CD4-positive, alpha-beta T cell treated with Interleukin-2 at 100 ng/mL for 4 hours (primary cell): ENCODE results near the gene PDCD6IP.

Experiments used
- DNase-seq: peaks from one replicate; pipeline ENCODE4 v3.0.0-alpha.2; 2020; ENCODE audit warnings: low spot score

The PDCD6IP gene

DNA sequence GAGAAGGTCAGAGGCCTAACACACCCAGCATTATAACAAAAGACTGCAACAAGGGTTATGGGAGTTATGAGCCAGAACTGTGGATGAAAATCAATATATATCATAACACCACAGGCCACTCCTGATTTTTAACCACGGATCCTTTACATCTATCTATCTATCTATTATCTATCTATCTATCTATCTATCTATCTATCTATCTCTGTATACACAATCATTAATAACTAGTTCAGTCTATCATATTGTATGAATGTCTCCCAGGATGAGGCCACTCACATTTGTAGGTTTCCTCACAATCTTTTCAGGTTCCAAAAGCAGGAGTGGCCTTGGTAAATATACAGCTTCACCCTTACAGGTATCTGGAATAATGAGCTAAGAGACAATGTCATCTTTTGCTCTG is 94.2 kb downstream of the PDCD6IP start:
- DNase-seq: no peak

DNA sequence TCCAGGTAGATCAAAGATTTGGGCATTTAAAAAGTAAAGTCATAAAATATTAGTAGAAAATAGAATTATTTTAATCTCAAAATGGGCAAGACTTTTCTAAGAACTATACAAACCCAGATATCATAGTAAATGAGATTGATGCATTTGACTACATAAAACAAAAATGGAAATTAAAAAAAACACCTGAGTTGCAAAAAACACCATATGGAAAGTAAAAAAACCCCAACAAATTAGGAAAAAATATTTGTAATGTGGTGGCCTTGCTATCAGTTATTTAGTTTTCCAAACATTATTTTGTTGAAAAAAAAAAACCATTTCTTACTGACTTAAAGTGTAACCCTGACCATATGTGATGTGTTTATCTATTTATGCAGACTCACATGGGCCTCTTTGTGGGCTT is 97.2 kb downstream of the PDCD6IP start:
- DNase-seq: no peak

DNA sequence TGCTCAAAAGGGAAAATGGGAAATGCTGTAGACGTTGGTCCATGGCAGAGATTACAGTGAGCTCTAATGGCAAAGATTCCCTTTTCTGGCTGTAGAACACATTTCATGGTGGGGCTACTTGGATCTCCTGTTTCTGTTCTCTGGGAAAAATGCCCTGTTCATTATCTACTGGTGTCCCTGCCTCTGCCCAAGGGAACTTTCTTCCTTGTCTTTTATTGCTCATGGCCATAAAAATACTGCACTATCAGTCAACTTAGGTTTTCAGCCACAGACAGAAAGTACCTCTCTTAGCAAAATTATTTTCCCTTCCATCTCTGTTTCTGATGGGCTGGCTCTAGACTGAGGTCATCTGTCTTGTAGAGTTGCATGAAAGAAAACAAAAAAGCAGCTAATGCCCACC is 98.9 kb downstream of the PDCD6IP start:
- no peak for DNase-seq

DNA sequence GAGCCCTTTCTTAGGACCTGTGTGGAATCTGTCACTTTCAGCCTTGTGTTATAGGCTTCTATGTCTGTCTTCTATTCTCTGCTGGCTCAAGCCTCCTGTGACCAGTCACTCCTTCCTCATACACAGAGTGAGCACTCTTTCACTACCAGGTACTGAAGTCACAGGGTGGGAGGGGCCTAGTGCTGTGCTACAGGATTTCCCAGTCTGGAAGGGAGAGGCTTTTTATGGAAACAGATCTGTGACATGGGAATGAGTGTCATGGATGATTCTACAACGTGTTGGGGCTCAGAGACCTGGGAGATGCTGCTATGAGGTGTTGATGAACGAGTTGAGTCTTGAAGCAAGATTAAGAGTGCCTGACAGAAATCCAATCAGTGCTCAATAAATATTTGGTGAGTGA is 100.5 kb downstream of the PDCD6IP start:
- DNase-seq: no peak

DNA sequence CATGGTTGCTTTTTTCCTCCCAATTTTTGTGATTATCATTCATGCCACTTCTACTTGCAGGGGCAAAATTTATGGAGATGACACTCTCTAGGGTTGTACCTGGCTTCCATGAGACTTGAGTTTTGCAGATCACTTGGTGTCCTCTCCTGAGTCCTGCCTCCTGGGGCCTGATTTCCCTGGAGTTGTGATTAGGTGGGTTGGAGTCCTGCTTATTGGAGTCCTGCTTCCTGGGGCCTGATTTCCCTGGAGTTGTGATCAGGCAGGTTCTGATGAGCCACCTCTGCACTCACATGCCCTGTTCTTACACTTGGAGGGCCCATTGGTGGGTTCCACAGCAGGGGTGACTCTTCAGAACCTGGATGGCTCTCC is 102.0 kb downstream of the PDCD6IP start:
- no peak for DNase-seq

DNA sequence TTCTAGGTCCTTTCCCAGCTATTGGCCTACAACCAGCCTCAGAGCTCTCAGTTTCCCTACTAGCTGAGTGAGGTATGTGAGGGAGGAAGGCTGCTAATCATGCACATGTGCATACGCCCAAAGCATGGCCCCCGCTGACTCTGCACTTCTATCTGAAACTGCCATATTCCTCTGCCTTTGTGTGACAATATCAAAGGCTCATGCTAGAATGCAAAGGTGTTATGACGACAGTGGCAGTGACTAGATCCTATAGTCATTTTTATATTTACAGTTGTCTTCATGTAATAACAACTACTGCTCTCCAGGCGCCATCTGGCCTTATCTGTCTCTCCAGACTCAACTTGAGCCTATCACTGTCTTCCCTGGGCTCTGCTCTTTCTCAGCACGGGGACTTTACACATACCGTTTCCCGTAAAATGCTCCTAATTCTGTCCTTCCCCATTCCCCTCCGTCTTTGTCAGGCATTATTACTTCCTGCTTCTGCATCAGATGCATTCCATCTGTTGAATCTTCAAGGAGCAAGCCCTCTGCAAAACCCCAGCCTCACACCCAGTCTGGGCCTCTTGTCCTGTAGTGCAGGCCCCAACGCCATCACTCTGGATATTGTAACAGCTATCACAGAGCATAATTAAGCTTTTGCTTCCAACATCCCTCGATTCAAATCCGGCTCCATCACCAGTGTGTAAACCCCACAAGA is 102.5 kb downstream of the PDCD6IP start:
- DNase-seq: no peak

DNA sequence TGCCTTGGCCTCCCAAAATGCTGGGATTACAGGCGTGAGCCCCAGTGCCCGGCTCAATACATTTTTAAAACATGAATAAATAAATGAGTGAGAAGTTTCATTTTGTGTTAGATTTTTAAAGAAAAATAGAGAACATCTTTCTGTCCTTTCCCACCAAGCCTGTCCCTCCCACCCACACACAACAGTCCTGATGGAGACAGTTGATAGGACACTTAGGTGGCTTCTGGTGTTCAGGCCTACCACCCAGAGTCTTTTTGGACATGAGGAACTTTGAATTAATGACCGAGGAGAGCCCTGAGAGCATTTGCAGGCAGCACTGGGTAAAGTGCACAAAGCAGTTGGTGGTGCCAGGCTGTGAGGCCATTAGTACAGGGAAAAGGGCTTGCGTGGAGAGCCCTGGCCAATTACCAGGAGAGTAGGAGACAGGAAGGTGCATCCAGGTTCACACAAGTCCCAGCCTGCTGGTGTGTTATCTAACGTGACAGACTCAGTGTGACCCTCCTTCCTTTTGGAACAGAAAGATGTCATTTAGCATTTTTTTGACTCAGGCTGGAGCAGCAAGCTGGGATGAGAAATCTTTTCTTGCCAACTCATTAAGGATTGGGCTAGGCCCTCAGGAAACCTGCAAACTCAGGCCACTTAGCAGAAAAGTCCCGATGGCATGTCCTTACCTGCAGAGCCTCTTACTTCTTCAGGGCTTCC is 103.6 kb downstream of the PDCD6IP start:
- no peak for DNase-seq

DNA sequence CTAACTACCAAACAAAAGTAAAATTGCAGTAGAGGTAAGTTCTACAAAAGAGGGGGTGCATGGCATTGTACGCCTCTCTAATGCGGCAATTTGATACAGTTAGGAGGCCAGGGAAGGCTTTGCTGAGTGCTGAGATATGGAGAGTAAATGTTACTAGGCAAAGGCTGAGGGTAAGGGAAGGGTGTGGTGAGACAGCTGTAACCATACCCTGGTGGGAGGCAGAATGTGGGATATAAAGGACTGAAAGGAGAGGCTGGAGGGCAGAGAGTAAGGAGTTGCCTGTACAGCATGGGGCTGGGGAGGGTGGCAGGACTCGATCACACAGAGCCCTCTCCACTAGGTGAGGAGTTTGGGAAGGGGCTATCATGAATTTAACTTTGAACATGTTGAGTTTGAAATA is 106.3 kb downstream of the PDCD6IP start:
- no peak for DNase-seq

DNA sequence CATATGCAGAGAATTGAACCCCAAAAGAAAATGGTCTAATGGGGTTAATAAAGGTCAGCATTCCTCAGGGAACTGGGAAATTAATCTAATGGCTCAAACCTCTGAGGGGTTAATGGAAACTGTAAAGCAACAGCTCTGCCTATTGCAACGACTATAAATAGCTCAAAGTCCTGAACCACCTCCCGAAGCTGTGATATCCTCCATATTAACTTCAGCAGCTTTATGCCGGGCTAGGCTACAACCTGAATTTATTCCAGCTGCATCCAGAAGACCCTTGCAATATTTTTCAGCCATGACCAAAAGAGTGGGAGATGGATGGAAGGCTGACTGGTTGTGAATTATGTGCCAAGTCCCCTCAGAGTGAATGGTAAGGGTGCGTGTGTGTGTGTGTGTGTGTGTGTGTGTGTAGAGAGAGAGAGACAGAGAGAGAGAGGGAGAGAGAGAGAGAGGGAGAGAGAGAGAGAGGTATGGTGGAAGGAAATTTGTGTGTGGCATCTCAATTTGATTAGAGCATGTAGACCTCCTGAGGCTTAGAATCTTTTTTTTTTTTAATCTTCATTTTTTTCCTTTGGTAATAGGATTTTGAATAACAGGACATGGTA is 109.9 kb downstream of the PDCD6IP start:
- DNase-seq: no peak

DNA sequence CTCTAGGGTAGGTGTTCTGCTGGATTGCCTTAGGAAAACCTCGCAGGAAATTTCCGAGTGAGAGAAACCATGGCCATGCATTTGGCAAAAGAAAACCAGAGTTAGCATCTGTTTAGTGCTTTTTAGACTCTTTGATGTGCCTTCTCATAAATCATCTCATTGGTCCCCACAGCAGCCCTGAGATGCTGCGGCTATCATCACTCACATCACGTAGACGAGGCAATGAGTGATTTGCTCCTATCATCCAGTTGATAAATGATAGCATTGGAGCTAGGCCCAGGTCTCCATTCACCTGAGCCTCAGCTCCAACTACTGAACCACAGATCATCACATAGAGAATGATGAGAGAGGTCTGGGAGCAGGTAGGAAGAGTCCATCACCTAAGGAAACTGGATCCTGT is 111.1 kb downstream of the PDCD6IP start:
- DNase-seq: no peak

DNA sequence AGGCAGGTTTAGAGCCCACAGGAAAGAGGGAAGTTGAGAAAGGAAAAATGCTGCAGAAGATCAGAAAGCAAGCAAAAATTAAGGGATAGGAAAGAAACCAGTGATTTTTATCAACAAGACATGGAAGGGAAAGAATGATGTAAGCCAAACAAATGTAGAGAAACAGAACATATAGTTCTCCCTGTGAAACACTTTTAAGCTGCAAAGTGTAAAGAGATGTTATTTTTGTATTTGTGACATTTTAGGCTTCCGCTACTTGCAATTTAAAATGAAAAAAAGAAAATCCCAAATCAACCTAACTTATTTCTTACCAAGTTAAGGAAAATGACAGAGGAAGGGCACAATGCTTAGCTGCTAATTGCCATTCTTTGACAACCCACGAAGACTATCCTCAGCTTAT is 111.6 kb downstream of the PDCD6IP start:
- no peak for DNase-seq

DNA sequence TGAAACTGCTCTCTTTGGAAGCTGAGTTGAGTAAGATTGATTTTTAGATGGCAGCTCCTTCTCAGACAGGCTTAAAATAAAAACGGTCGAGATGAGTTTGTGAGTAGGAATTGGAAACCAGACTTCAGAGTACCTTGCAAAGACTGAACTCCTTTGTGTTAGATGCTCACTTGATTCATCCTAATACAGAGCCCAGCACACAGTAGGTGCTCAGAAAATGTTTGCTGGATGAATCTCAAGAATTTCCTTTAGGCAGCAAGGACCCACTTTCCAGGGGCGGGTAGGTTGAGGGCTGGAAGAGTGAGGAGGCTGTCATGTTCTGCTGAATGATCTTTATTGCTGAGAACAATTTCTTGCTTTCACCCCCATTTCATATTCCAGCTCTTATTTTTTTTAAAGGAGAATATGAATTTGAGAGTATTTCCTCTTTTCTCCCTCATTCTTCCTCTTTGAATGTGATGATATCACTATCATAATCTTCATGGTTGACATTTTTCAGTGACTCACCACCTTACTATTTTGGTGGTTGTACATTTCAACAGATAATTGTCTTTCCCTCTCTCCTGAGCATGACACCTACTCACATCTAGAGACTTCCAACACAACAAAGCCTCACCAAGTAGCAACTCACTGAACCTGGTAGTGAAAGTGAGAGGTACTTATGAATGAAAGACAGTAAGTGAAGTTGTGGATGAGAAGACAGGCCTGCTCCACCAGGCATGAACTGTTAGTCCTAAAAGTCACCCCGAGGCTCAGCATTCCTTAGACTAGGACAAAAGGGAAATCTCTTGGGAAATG is 113.3 kb downstream of the PDCD6IP start:
- no peak for DNase-seq

DNA sequence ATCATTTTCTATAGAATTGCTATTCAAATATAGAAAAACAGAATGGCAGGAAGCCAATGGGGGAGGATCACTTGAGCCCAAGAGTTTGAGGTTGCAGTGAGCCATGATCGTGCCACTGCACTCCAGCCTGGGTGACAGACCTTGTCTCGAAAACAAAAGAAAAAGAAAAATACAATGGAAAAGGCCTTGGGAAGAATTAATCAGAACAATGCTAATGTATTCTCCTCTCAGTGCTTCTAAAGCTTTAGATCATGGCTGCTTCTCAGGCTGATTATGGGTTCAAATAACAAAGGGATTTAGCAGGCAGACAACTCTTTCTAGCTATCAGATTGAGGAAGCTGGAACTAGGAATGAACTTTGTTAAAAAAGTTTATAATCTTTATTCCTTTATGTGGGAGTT is 115.8 kb downstream of the PDCD6IP start:
- DNase-seq: no peak

DNA sequence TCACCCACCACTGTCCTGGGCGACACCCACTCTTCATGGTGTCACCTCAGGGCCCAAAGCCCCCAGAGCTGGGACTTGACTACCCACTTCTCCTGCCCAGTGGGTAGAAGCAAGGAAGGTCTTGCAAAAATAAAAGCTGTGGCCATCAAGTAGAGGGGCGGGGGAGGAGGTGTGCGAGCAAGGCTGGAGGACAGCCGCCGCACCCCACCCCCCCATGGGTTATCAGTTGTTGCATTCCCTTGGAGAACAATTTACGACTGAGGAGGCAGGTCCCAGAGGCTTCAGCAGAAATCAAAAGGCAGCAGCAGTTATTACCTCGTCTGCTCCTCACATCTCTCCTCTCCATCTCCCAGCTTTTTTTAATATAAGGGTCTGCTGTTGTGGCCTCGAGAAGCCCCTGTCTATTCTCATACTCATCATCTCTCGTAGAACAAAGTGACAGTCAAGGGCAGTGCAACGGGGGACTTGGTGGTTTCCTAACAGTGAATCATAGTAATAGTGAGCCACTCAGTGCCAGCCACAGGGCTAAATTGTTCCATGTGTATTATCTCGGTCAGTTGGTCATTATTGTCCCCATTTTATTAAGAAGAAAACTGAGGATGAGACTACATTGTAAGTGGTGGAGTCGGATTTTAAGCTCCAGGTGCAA is 116.4 kb downstream of the PDCD6IP start:
- DNase-seq: no peak

DNA sequence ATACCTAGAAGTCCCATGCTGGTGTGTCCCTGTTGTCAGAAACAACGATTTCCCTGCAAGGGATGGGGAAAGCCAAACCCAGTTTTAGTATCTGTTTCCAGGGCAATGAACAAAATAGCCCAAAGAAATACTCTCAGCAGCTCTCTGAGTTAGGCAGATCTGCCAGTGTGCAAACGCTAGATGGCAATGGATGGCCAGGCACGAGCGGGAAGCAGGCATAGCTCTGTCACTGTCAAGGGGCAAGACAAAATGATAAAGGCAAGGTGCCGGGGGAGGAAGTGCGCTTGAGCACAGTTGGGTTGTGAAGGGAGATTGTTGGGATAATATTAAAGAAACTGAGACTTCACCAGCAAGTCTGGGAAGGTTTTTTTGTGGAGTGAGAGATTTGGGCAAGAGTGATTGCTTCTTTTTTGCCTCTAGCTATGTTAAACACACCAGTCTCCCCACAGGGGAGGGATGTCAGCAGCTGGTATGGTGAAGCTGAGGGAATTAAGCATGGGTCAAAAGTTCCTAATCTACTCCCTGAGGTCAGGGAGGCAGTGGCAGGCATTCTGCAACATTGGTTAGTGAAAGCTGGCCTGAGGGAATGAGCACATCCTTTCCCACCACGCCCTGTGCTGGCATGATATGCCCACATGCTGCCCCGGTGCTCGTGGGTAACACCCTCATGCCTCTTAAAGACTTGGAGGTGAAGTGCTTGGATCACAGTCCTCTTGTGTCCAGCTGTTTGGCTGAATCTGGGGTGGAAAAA is 117.5 kb downstream of the PDCD6IP start:
- DNase-seq: no peak

DNA sequence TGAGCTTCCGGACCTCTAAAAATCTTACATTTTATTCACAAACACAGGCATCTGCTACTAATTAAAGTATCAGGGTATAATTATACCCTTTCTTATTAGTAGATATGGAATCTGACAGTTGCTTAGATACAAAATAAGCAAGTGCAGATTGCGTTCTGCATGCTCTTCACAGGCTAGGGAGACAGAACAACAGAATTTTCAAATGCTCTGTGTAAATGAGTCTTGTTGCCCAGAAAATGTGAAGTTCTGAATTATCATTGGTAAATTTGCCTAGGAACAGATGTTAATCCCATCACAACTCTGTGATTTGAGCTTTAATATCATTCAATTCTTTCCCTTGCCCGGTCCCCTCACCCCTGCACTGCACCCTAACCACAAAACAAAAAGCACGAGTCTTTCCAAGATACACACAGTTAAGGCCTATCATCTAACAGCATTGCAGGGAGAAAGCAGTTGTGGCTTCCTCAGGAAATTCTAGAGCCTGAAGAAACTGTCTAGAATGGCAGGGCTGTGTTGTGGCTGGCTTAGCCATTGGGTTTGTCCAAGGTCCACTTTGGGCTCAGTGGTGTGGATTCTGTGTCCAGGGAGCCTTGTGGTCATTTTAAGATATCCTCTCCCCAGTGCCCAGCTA is 119.8 kb downstream of the PDCD6IP start:
- DNase-seq: no peak
